Stimulated activated CD4-positive, alpha-beta T cell treated with anti-CD3 and anti-CD28 coated beads, Interleukin-12 subunit alpha, Interleukin-12 subunit beta, amount 100 ng/mL, for 4 hours (primary cell): ENCODE data around the gene ANKRD13D.

ENCODE experiments used
- DNase-seq: peaks from one replicate; pipeline ENCODE4 v3.0.0-alpha.2; 2020

The ANKRD13D gene

GRCh38 chr11:67262731-67263675 is 26.1 kb upstream of the ANKRD13D start:
- peak; percentile 71 for DNase-seq

- no peak for DNase-seq
These were observed 24.8 kb upstream of the ANKRD13D start for GRCh38 chr11:67264260-67264659.

- no peak for DNase-seq
These were observed 24.0 kb upstream of the ANKRD13D start for GRCh38 chr11:67264877-67265632.

- peak; percentile 80 for DNase-seq
These were observed 23.3 kb upstream of the ANKRD13D start for GRCh38 chr11:67265633-67266448.

- DNase-seq = no peak
These were observed 22.5 kb upstream of the ANKRD13D start, which contains the start of gene GRK2 for GRCh38 chr11:67266449-67267187. Gene GRK2 (plus strand): TSS chr11:67266473. CDS start chr11:67266700, 227 bp downstream.

- DNase-seq = no peak
These were observed 21.7 kb upstream of the ANKRD13D start for GRCh38 chr11:67267188-67268080.

- no peak for DNase-seq
These were observed 20.8 kb upstream of the ANKRD13D start for GRCh38 chr11:67268081-67268961.

- DNase-seq = no peak
These were observed 20.2 kb upstream of the ANKRD13D start for GRCh38 chr11:67268962-67269268.

- DNase-seq = no peak
These were observed 19.5 kb upstream of the ANKRD13D start for GRCh38 chr11:67269401-67270255.

- DNase-seq = no peak
These were observed 18.6 kb upstream of the ANKRD13D start for GRCh38 chr11:67270256-67271204.

GRCh38 chr11:67271205-67271540 is 17.9 kb upstream of the ANKRD13D start:
- no peak for DNase-seq

- no peak for DNase-seq
These were observed 17.4 kb upstream of the ANKRD13D start for GRCh38 chr11:67271541-67272284.

GRCh38 chr11:67272327-67273259 is 16.5 kb upstream of the ANKRD13D start:
- no peak for DNase-seq

GRCh38 chr11:67273260-67273990 is 15.7 kb upstream of the ANKRD13D start:
- no peak for DNase-seq
